Uterus (tissue), 2 donors: ENCODE measurements around the gene PLEKHA7.

Source experiments
- POLR2A ChIP-seq, 2 donors: fragments of 450-650 bp; IDR thresholded peaks; one replicate each; pipeline ENCODE4 v1.6.1; 2016; ENCODE audit warnings: antibody characterized with exemption in 2 of 2, mild to moderate bottlenecking in 1 of 2, moderate library complexity in 1 of 2
- TF ChIP-seq, protein P1 (sequence below), 4 experiments: fragments of 200-600 bp in 2 of 4; fragments of 450-650 bp in 2 of 4; sonication (generic) in 2 of 4; IDR thresholded peaks; one replicate each; pipeline ENCODE4 v1.5.1; 2016 to 2019; ENCODE audit warnings: antibody characterized with exemption in 4 of 4, mild to moderate bottlenecking in 2 of 4, moderate library complexity in 1 of 4

DNA sequence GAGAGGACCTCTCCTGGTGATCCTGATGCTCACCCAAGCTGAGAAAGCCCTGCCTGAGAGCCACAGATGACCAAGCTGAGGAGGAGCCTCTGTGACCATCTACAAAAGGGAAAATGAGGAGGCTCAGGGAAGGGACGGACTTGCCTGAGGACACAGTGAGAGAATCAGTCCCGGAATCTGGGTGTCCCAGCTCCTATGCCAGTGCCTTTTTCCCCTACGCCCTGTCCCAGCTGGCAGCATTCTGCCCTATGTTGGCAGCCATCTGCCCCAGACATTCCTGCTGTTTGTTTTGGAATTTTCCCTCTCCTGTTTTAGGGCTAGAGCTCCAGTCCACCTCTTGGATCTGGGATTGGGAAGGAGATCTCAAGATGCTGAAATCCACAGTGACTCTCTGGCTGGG, 221.2 kb downstream of the PLEKHA7 start:
- TF ChIP-seq POLR2A (IDR thresholded peaks at IDR 0.05): no peak
- TF ChIP-seq, protein P1, sequence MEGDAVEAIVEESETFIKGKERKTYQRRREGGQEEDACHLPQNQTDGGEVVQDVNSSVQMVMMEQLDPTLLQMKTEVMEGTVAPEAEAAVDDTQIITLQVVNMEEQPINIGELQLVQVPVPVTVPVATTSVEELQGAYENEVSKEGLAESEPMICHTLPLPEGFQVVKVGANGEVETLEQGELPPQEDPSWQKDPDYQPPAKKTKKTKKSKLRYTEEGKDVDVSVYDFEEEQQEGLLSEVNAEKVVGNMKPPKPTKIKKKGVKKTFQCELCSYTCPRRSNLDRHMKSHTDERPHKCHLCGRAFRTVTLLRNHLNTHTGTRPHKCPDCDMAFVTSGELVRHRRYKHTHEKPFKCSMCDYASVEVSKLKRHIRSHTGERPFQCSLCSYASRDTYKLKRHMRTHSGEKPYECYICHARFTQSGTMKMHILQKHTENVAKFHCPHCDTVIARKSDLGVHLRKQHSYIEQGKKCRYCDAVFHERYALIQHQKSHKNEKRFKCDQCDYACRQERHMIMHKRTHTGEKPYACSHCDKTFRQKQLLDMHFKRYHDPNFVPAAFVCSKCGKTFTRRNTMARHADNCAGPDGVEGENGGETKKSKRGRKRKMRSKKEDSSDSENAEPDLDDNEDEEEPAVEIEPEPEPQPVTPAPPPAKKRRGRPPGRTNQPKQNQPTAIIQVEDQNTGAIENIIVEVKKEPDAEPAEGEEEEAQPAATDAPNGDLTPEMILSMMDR (IDR thresholded peaks at IDR 0.05): no peak
